Muscle of arm (tissue), 14 donors: ENCODE data around the gene CCDC188. TPM values are rescaled to one million over a fixed set of nuclear protein-coding genes. Genes with fewer than 3 reads are reported as not detected.

Experiments used
- DNase-seq: peaks from one replicate; pipeline ENCODE4 v3.0.0-alpha.2; 2013
- long read RNA-seq, 11 donors: transcript quantifications; one replicate each; lab custom pipeline, GENCODE V29; 2026
- polyA plus RNA-seq, 12 donors: library from polyadenylated mRNA; unstranded; fragments of 120-200 nt; gene quantifications; one replicate each; pipeline ENCODE4 v1.2.1, GENCODE V29; 2013; ENCODE audit not compliant: insufficient read length in 12 of 12

CCDC188 gene
- polyA plus RNA-seq: 1 to 10 TPM in 6 of 12 donors, under 1 TPM in 4, not detected in 2; 0.52 to 2.4 (median 1.2) TPM
- long read RNA-seq, donor 1: 0 reads
- long read RNA-seq, donor 2: 0 reads
- long read RNA-seq, donor 3: 0 reads
- long read RNA-seq, donor 4: 0 reads
- long read RNA-seq, donor 5: 0 reads
- long read RNA-seq, donor 6: 0 reads
- long read RNA-seq, donor 7: 0 reads
- long read RNA-seq, donor 8: 0 reads
- long read RNA-seq, donor 9: 0 reads
- long read RNA-seq, donor 10, partial matches to known transcripts: 0 of 1 reads
- long read RNA-seq, donor 10, other reads (novel, unspliced or antisense): 0 of 1 reads
- long read RNA-seq, donor 11: 0 reads

DNA sequence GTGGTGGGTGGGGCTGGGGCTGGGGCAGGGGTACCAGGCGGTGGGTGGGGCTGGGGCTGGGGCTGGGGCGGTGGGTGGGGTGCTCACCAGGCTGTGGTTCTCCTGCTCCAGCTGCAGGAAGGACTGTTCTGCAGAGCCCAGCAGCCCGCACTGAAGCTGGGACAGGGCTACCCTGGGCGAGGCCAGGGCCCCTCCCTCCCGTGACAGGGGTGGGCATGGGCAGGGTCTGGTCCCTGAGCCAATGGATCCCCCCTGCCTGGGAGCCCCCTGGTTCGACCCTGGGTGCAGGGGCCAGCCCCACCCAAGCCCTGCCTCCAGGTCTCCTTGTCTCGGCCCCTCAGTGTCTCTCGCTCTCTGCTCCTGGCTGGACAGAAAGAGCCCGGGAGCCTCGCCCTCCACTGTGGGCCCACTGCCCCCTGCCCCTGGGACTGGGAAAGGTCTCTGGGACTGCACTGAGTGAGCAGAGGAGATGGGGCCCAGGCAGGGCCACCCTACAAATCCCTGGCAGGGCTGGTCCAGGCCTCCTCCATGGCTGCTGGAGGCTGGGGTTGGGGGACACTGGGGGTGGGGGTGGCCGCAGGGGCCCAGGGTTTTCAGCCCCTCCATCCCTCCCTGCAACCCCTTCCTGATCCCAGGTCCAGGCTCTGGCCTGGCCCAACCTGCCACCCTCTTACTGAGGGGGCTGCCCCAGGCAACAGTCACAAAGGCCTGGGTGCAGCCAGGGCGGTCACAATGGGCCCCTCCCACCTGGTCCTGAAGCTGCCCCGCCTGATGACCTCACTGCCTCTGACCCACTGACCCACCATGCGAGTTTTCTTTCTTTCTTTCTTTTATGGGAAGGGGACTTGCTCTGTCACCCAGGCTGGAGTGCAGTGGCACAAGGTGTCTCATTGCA is at the start of gene CCDC188:
Gene CCDC188, minus strand, starts transcription at position 675 of the 895 bp plus-strand sequence. Its CDS starts 69 bp downstream, at position 606.
- DNase-seq: no peak

DNA sequence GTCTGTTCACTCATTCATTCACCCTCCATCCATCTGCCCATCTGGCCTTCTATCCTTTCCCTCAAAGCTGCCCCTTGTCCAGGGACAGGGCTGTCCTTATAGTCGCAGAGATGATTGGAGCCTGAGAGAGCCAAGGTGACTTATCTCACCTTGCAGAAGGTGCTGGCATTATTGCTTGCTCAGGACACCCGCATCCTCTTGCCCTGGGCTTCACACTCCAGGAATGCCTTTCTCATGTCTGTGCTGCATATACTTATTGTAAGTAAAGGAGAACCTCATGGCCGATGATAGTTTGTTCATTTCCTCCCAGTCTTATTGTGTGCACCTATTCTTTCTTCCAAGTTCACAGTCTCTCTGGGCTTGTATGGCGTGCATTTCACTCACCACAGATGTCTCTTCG is 49.1 kb upstream of the CCDC188 start:
- no peak for DNase-seq

DNA sequence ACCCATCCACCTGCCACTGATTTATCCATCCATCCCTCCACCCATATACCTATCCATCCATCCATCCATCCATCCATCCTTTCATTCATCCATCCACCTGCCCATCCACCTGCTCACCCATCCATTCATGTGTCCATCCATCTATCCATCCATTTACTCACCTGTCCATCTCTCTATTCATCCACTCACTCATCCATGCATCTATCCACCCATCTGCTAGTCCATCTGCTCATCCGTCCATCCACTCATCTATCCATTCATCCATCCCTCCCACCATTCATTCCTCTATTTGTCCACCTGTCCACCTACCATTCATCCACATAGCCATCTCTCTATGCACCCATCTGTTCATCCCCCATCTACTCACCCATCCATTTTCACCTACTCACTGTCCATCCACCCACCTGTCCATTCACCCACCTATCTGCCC is 48.6 kb upstream of the CCDC188 start:
- DNase-seq: no peak

DNA sequence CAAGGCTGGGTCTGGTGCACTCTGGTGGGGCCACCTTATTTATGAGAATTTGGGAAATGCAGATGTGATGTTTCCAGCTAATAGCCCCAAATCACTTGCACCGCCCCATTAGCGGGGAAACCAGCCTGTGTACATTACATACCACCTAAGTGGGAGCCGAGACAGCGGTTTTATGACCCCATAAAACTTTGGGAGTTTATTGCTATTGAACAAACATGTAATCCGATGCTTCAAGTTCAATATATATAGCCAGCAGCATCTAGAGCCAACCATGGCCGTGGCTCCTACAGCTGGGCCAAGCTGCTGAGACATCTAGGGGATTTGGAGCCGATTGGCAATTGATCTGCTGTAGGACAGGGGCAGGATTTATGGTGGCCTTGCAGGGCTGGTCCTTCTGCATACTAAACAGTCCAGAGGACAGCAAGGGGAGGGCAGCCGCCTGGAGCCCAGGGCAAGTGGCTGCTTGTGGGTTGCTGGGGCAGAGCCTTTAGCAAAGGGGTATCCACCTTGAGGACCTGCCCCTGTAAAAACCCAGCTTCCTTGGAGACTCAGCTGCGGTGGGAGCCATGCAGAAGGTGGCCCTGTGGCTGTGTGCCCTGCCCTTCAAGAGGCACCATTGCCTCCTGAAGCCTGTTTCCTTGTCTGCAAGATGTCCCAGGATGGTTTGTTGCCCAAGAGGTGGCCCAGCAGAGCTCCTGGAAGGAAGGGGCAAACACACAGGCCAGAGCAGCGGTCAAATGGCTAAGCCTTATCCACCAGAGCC is 47.9 kb upstream of the CCDC188 start:
- no peak for DNase-seq

DNA sequence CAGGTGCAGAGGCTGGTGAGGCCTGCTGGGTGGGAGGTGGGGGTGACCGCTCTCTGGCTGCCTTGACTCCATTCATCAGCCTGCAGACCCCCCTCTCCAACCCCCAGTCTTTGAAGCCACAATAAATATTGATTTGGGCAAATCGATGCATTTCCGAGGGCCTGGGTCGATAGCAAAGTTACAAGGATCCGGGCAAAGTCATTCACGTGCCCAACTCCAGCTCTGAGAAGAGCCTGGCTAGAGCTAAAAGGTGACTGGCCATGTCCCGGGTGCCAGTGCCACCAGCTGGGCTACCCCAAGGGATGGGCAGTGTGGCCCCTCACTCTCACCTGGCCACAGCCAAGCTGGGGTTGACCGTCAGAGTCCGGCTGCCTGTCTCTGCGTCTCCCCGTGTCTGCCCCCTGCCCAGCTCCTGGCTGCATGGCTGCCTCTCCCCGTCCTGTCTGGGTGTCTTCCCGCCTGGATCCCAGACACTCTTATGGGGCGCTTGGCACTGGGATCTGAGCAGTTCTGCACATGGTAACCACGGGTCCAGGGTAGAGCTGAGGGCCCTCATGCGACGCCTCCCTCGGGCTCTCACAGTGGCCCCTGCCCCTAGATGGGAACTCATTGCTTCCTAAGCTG is 46.7 kb upstream of the CCDC188 start:
- DNase-seq: no peak

DNA sequence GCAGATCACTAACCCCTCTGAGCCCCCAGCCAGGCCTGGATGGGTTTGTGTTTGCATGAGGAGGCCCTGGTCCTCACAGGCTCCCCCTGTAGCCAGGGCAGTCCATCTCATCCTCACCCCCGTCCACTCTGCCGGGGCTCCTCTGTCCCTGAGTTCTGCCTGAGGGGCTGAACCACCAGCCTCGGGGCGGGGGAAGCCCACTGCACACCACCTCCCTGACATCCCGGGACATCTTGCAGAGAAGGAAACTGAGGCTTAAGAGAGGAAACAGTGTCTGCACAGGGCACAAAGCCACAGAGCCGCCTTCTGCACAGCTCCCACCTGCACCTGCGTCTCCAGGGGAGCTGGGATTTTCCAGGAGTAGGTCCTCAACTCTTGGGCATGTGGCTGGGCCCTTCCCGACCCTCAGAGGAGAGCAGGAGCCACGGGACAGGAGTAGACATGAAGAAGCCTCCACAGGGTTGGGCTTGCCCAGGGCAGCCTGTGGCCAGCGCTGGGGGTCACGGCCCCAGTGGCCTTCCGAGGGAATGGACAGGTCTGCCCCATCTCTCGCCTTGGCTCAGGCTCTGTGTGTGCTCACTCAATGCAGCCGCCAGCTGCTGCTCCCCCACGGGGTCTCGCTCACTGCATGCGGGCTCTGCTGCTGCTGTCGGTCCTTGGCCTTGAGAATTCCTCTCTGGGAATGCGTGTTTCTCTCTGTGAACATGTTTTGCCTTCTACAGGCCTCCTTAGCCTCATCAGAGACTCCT is 45.4 kb upstream of the CCDC188 start:
- DNase-seq: no peak

DNA sequence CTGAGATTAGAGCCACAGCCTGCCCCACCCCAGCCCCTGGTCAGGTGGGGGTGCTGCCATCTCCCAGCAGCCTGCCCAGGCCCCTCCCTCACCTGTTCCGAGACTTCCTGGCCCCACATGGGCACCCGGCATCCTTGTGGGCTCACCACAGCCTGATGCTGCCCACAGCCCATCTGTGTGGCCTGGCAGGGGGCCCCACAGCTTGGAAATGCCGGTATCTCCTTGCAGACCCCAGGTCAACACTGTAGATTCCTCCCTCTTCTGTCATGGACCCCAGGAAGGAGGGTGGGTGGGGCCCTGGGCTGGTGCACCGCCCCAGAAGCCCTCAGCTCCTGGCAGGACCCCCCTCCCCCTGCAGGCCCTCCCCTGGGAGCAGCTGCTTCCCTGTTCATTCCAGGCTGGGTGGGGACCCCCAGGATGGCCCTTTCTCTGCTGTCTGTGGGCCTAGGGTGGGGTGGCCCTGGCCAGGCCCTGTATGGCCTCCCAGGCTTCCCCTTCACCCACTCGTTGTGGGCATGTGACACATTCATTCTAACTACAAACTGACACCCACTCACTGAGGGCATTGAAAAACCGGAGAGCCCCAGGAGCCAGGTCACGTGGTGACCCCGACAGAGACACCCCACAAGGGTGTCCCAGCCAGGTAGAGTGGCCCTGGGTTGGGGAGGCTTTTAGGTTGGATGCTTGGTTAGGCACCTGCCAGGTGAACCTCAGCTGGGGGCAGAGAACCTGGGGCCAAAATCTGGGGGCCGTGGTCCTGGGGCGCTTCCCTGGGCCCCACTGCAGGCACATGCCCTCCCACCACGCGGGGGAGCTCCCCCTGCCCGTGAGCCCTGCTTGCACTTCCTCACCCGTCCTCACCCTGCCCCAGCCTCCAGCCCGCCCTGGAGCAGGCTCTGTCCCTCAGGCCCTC is 44.1 kb upstream of the CCDC188 start:
- no peak for DNase-seq

DNA sequence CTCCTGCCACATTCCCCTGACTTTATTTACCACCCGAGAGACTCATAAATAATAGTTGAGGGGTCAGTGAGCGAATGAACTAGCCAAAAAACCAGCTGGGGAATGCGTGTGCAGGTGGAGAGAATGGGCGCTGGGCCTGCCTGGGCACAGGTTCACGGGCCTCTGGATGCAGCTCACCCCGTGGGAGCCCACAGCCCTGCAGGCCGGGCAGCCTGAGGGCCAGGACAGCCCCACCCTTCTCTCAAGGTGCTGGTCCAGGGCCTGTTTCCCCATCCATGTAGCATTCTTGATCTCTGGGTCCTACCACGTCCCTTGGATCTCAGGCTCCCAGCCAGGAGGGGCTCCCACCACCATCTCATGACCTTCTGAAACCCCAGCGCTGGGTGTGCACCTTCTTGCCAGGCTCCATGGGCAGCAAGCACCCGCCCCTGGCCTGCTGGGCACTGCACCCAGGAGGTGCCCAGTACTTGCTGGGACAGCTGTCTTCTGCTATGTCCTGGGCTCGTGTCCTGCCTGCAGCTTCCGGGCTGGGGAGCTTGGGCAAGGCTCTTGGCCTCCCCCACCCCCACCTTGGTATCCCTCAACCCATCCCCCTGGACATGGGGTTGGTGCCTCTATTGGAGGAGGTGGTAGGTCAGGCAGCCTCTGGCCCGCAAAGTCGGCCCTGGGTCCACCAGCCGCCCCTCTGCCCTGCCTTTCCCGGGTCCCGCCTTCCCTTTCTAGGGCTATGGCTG is 43.1 kb upstream of the CCDC188 start:
- DNase-seq: no peak

DNA sequence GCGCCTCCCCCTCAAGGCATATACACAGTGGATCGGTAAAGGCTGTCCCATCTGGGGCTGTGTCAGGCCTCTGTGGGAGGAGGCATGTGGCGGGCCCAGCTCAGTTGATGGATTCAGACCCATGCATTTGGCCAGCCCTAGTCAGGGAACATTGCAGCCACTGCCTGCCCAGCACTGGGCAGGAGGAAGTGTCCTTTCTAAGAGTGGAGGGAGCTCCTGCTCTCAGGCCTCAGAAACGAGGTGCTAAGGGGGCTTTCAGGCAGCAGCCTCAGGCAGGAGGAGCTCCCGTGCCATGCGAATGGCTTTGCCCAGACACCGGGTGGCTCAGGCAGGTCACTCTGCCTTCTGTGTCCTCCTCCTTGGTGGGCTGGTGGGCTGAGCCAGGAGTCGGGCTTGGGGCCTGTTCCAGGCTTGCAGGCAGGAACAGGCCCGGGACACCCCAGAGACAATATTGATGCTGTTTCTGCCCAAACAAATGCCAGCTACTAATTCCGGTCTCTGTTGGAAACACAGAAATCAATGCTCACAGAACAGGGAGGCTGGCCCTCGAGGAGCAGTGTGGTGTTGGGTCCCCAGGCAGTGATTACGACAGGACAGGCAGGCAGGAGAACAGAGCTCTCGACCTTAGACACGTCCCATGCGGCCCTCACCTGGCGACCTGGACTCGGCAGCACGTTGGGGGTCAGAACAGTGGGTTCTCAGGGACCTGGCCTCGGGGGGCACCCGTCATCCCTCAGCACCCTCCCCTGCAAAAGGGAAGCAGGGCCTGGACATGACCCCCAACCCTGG is 42.3 kb upstream of the CCDC188 start:
- DNase-seq: no peak

DNA sequence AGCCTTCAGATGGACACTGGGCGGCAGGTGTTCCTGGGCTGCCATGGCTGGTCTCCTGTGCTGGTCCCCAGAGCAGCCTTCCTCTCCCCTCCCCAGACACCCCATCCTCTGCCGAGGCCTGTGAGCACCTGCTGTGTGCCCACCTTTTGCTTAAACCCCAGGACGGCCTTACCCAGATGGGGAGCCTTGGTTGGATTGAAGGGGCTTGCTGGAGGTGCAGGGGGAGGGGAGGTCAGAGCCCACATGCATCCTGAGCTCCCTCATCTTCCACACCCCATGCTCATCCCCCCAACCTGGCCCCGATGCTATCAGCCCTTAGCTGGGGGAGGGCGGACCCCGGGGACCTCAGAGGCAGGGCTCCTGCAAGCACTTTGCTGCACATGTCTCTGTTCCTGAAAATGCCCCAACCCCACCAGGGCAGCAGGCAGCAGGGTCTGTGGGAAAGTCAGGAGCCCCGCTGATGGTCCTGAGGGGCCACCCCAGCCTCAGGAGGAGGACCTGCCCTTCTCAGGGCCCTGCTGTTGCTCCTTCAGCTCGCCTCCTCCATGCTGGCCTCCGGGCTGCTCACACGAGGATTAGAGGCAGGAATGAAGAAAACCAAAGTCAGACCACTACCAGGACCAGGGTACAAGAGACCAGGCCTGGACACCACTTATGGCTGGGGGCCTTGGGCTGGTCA is 41.6 kb upstream of the CCDC188 start:
- no peak for DNase-seq

DNA sequence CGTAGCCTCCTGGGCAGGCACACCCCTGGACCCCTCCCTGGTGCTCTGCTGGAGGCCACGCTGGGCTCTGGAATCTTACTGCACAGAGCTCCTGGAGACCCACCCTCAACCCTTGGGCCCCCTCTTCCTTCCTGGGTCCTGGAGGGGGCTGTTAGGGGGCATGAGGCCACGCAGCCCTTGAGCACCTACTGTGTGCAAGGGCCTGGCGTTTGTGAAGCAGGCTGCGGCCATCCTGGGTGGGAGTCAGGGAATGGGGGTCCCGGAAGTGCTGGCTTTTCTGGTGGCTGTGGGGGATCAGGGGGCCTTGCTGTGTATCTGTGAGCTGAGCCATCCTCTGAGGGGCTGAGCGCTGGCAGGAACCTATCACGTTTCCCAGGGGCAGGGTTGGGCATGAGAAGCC is 40.9 kb upstream of the CCDC188 start:
- DNase-seq: no peak

DNA sequence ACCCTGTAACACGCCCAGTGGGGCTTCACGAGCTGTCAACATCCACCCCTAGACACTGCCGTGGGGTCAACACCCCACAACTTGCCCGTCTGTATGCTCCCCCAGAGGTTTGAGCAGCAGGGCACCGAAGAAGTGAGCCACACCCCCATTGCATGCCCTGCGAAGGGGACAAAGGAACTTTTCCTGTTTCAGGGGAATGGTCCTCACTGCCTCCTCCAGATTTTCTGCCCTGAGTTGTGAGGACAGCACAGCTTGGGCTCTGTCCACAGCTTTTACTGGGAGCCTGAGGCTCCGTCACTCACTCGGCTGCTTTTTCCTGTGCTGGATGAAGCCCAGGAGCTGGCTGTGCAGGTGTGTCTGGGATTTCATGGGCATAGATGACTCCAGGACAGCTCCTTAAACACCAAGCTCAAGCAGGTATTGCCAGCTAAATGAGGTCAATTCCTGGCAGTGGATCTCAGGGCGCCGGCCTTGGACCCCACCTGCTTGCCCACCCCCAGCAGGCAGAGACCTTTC is 40.2 kb upstream of the CCDC188 start:
- no peak for DNase-seq

DNA sequence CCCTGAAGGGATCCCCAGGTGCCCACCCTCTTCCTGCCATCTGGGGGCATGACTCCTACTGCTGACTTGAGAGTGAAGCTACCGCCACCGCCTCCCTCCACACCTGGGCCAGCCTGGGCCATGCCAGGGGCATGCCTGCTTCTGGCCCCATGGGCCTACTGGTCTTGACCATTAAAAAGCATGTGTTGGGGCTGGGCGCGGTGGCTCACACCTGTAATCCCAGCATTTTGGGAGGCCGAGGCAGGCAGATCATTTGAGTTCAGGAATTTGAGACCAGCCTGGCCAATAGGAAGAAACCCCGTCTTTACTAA is 37.7 kb upstream of the CCDC188 start:
- DNase-seq: no peak

DNA sequence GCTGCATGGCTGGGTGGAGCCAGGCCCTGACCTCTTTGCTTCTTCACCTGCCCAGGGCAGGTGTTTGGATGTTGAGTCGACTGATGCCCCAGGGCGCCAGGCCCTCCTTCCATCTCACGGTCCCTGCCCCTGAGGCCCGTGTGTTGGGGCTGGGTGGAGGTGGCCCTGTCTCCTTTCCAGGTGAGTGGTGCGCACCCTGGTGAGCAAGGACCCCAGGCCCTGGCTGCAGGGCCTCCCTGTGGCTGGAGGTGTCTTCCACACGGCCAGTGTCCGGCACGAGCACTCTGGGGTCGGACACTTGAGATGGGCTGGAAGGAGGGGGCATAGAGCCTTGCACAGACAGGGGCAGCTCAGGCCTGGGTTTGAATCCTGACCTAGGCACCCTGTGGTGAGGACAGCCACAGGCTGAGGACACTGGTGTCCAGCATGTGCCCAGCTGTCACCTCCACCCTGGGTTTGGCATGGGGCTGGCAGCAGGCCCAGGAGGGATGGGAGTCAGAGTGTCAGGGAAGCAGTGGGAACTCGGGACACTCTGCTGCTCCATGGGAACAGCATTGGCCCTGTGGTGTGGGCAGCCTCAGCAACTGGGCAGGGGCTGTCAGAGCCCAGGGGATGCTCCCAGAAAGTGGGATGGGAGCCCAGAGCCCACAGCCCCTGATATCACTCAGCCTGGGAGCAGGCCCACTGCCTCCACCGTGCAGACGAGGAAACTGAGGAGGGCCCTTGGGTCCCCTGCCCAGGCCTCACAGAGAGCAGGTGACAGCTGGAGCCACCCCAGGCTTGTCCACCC is 37.1 kb upstream of the CCDC188 start:
- DNase-seq: no peak

DNA sequence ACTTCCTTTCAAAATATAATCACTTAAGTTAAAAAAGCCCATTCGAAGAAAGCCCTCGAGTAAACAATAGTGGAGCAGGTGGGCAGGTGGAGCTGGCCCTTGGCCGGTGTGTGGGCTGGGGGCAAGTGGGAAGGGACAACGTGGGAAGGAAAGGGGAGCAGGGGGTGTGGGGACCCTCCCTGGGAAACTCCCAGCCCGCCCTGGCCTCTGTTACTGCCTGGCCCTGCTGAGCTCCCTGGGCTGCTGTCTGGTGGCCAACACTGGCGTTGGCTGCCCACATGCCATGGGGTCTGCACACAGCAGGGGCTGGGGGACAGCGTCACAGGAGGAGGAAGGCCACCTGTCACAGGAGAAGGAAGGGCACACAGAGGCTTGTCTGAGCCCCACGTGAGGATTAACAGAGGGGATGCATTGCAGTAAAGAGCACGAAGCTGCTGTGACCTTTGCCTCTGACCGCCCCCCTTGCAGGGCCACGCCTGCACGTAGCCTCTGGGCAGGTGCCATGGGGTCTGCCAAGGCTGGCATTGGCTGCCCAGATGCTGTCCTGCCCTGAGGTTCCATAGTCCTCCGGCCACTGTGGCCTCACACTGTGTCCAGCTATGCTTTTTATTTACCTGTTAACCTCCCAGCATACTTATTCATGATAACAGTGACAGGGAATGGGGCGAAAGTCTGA is 36.2 kb upstream of the CCDC188 start:
- DNase-seq: no peak

DNA sequence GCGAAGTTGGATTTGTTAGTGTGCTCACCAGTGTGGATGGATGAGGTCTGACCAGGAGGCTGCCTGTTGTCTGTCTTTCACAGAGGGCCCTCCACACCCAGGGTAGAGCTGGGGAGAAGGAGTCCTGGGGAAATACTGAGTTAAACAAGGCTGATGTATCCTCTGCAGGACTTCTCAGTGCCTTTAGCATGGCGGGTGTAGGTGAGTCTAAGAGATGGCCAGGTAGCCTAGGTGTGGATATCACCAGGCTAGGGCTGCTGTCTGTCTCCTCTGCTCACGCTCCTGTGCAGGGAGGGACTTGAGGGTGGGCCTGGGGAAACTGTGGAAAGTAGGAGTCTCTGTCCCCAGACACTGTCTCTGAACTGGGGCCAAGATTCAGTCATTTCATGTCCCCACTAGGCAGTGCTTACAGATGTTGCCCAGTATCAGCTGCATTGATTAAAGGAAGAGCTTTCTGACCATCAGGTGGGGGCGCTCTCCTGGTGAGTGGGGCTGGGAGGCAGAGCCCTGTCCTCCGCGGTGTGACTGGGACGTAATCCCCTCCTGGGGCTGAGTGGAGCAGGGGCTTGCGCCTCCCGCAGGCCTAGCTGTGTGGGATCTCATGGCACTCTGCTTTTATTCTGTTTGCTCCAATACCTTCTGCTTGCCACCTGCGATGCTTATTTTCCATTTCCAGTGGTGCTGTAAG is 35.5 kb upstream of the CCDC188 start:
- no peak for DNase-seq
